ENCODE results near the gene TECTB. TPM values are rescaled to one million over a fixed set of nuclear protein-coding genes. Genes with fewer than 3 reads are reported as not detected.

Gene TECTB
- total and polyA plus RNA-seq, 9 of the 15 experiments (the other 6 are each of a cell fraction or from before 2014, with no cell fraction given): not detected

DNA sequence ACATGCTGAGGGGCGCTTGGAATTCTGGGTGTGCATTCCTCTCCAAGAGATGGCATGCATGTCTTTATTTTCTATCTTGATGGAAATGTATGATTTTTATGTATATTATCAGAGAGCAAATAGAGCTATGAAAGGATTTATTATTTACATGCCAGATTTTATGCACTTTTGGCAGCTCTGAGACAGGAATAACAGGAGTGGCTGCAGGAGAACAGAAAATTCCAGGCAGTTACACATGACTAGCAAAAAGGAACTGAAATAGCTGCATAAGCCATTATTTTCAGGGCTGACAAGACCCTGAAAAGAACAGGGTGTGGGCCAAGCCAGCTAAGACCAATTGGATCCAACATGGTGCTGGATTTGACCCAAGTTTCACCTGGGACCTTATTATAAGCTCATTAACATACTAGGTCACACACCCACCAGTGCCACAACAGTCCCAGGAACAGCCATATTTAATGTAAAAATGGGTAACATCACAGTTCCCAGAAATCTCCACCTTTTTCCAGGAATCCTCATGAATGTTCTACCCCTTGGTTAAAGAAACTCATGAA, 47.5 kb downstream of the TECTB start:
- no peak for TF ChIP-seq MEF2D (tag; conservative IDR thresholded peaks at IDR 0.05; ENCODE audit: low read depth)
- no peak for TF ChIP-seq ZNF121 (CRISPR knock-in tag; conservative IDR thresholded peaks at IDR 0.05)
- TF ChIP-seq ZNF668 (CRISPR knock-in tag; IDR thresholded peaks at IDR 0.05): no peak
- TF ChIP-seq TAL1 (IDR thresholded peaks at IDR 0.05): no peak
- TF ChIP-seq, protein P1, sequence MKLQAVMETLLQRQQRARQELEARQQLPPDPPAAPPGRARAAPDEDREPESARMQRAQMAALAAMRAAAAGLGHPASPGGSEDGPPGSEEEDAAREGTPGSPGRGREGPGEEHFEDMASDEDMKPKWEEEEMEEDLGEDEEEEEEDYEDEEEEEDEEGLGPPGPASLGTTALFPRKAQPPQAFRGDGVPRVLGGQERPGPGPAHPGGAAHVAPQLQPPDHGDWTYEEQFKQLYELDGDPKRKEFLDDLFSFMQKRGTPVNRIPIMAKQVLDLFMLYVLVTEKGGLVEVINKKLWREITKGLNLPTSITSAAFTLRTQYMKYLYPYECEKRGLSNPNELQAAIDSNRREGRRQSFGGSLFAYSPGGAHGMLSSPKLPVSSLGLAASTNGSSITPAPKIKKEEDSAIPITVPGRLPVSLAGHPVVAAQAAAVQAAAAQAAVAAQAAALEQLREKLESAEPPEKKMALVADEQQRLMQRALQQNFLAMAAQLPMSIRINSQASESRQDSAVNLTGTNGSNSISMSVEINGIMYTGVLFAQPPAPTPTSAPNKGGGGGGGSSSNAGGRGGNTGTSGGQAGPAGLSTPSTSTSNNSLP (IDR thresholded peaks at IDR 0.05; ENCODE audit: borderline replicate concordance, low read depth, low read length): no peak
- no peak for TF ChIP-seq HDAC3 (IDR thresholded peaks at IDR 0.05; ENCODE audit: borderline replicate concordance, partially characterized antibody)
- TF ChIP-seq, protein P2, sequence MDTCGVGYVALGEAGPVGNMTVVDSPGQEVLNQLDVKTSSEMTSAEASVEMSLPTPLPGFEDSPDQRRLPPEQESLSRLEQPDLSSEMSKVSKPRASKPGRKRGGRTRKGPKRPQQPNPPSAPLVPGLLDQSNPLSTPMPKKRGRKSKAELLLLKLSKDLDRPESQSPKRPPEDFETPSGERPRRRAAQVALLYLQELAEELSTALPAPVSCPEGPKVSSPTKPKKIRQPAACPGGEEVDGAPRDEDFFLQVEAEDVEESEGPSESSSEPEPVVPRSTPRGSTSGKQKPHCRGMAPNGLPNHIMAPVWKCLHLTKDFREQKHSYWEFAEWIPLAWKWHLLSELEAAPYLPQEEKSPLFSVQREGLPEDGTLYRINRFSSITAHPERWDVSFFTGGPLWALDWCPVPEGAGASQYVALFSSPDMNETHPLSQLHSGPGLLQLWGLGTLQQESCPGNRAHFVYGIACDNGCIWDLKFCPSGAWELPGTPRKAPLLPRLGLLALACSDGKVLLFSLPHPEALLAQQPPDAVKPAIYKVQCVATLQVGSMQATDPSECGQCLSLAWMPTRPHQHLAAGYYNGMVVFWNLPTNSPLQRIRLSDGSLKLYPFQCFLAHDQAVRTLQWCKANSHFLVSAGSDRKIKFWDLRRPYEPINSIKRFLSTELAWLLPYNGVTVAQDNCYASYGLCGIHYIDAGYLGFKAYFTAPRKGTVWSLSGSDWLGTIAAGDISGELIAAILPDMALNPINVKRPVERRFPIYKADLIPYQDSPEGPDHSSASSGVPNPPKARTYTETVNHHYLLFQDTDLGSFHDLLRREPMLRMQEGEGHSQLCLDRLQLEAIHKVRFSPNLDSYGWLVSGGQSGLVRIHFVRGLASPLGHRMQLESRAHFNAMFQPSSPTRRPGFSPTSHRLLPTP (IDR thresholded peaks at IDR 0.05; ENCODE audit: borderline replicate concordance, extremely low read depth, insufficient read length): no peak
- no peak for TF ChIP-seq KLF1 (tag; IDR thresholded peaks at IDR 0.05)
- TF ChIP-seq, protein P3, sequence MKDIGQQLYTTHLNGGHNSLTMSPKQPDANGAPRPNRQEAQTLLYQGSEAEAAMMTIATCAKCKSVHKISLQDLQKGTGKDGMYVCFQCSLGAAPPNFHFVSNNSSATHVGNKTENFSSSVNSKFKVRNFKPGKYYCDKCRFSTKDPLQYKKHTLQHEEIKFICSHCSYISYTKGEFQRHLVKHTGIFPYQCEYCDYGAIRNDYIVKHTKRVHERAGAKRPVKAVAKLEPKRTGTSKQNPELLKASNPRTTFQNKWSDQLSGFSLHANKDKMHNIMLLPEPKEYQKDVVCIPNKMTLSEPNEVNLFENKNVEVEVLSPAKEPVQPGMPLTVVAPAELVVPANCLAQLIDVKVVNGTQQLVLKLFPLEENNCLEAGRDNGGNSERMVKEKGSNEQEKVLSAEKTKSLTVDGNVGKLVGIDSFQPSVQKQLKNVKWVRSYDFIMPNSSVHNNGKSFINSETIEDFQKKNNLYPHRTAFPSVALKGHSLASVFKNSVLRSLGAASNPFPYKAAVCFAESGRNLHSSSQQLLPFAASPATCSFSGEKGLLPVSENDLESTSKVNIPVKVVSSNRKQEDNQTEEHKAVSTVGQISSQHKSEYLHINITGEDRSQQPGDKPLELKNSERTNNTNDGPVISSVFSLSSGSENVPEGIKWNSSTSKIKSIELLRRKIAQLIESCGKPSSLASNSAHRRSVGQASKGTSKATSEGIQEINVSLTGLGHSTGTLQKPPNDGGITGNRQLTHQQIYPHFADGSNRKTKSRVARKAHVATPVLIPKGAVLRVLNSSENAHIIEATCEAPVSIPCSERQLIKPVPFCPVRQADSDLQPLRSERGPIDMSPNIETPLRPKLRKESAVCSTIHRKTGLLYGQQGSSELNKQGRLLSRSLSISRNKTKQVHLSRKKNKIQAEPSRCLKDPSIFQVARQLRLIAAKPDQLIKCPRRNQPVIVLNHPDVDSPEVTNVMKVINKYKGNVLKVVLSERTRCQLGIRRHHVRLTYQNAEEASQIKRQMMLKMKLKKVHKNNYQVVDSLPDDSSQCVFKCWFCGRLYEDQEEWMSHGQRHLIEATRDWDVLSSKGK (CRISPR knock-in tag; IDR thresholded peaks at IDR 0.05): no peak
- TF ChIP-seq ZKSCAN3 (CRISPR knock-in tag; IDR thresholded peaks at IDR 0.05): no peak
- TF ChIP-seq, protein P4, sequence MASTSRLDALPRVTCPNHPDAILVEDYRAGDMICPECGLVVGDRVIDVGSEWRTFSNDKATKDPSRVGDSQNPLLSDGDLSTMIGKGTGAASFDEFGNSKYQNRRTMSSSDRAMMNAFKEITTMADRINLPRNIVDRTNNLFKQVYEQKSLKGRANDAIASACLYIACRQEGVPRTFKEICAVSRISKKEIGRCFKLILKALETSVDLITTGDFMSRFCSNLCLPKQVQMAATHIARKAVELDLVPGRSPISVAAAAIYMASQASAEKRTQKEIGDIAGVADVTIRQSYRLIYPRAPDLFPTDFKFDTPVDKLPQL (IDR thresholded peaks at IDR 0.05; ENCODE audit: extremely low read depth, insufficient read length): no peak
- TF ChIP-seq CBFA2T2 (conservative IDR thresholded peaks at IDR 0.05): no peak
- TF ChIP-seq MTF1 (CRISPR knock-in tag; IDR thresholded peaks at IDR 0.05; ENCODE audit: borderline replicate concordance): no peak
- 14% methylated on average over 1 of the region's 1 CpG for WGBS (ENCODE audit: insufficient coverage, low coverage, missing lambda C conversion rate)
- Histone ChIP-seq H3K4me2 (ENCODE audit: insufficient read depth, low read length) (no peak overlapping the region), H3K9me3 (replicated peaks; ENCODE audit: control insufficient read depth, insufficient read depth, low read depth, low read length) (no peaks in the 10 kb centered on the region), H2AFZ (ENCODE audit: low read depth, low read length) (no peak overlapping the region), H3K4me1 (replicated peaks in 1 of 2; ENCODE audit: control insufficient read depth in 2 of 2, insufficient read depth in 2 of 2, low read length in 2 of 2) (peaks cover 0 to 7% of the 10 kb centered on the region in 2 experiments; a peak in 2 of 5 replicates), H3K79me2 (ENCODE audit: control insufficient read depth, insufficient read depth, low read length) (no peaks in the 10 kb centered on the region), H4K20me1 (replicated peaks; ENCODE audit: control insufficient read depth, insufficient read depth, low read length) (no peaks in the 10 kb centered on the region), H3K27me3 (ENCODE audit: control insufficient read depth in 2 of 2, insufficient read depth in 2 of 2, low read length in 2 of 2) (peaks cover 0 to 3% of the 10 kb centered on the region in 2 experiments; a peak in 1 of 5 replicates), H3K36me3 (ENCODE audit: control insufficient read depth, insufficient read depth, low read length) (no peaks in the 10 kb centered on the region), H3K9me1 (ENCODE audit: control insufficient read depth, insufficient read depth, low read length) (no peaks in the 10 kb centered on the region), H3K4me3 (no peak overlapping the region), H3K9ac (ENCODE audit: insufficient read depth in 1 of 2, low read depth in 2 of 2, low read length in 2 of 2) (no peak overlapping the region), H3K27ac (ENCODE audit: extremely low read depth, low read depth, low read length) (no peak overlapping the region)
- DNase-seq (ENCODE audit: extremely low read depth in 1 of 4, low spot score in 3 of 4): peak in 1 of 4 experiments; percentile 8
- no peak for FAIRE-seq
- no peak for ATAC-seq
- intact Hi-C loops (cut with micrococcal nuclease) (no loop called here), in situ Hi-C loops (cut with MboI) (loop anchor here (5.0 kb wide), 1 partner anchor 47 kb away; no protein-coding TSS in a partner anchor)
- no TSS peak for BruUV-seq (replicated peaks)
- CTCF ChIA-PET (ENCODE audit: low intra/inter-chr PET ratio): no interaction called here
- POLR2A ChIA-PET: no interaction called here
